Fibroblast of skin of right biceps (primary cell): Measurements from ENCODE around the gene FOXD4L1.
"Not testable (repeated sequence)": the region's sequence is repeated elsewhere in the genome, so short reads cannot be mapped to it uniquely, and the experiment has no call there.

Source experiments
- DNase-seq: peaks from one replicate; pipeline ENCODE4 v3.0.0-alpha.2; 2013

FOXD4L1 gene

DNA sequence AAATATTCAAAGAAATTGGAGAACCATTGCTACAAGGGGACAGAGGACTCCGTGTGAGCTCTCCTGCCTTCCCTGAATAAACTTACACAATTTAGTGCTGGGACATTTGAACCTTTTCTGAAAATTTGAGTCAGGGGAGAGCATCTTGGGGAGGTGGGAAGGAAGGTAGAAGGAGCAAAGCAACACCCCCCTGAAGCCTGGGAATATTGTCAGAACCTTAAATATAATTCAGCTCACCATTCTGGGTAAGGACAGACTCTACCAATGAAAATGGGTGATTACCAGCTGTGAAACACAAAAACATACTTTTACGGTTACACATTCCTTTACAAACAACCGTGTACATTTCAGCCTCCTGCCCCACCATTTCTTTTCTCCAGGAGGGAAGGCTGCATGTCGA lies at the start of gene FOXD4L1:
FOXD4L1 (plus strand) TSS at position 301 of the 400 bp plus-strand sequence. CDS start 592 bp downstream, outside the sequence.
- not testable (repeated sequence) for DNase-seq

DNA sequence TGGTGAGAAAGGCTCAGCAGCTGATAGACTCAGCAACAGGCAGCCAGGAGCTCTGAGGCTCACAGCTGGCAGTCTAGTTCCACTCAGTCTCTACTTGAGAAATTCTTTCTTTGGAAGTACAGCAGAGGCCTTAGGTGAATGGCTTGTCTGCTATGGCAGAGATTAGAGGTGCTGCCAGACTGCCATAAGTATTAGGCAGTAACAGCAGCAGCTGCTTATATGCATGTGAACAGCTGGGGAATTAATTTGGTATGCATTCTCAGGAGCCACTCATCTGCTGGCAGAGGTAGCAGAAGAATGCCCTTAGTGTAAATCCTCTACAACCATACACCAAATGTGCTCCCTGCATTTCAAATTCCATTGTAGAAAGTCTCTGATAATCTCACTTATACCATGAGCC lies 32.7 kb upstream of the FOXD4L1 start:
- not testable (repeated sequence) for DNase-seq

DNA sequence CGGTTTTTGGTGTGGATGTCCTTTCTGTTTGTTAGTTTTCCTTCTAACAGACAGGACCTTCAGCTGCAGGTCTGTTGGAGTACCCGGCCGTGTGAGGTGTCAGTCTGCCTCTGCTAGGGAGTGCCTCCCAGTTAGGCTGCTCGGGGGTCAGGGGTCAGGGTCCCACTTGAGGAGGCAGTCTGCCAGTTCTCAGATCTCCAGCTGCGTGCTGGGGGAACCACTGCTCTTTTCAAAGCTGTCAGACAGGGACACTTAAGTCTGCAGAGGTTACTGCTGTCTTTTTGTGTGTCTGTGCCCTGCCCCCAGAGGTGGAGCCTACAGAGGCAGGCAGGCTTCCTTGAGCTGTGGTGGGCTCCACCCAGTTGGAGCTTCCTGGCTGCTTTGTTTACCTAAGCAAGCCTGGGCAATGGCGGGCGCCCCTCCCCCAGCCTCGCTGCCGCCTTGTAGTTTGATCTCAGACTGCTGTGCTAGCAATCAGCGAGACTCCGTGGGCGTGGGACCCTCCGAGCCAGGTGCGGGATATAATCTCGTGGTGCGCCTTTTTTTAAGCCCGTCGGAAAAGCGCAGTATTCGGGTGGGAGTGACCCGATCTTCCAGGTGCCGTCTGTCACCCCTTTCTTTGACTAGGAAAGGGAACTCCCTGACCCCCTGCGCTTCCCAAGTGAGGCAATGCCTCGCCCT lies 21.6 kb upstream of the FOXD4L1 start:
- DNase-seq: not testable (repeated sequence)

DNA sequence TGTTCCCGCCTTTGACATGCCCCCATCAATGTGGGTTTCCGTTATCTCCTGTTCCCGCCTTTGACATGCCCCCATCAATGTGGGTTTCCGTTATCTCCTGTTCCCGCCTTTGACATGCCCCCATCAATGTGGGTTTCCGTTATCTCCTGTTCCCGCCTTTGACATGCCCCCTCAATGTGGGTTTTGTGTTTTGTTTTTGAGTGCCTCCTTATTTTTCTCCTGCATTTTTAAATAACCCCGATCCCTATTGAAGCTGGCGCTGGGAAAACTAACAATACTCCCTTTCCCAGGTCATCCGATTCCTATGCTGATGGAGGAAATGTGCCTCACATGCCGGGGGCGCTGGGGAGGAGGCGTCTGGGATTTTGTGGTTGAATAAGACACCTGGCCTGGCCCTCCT lies 1.9 kb upstream of the FOXD4L1 start:
- DNase-seq: not testable (repeated sequence)

DNA sequence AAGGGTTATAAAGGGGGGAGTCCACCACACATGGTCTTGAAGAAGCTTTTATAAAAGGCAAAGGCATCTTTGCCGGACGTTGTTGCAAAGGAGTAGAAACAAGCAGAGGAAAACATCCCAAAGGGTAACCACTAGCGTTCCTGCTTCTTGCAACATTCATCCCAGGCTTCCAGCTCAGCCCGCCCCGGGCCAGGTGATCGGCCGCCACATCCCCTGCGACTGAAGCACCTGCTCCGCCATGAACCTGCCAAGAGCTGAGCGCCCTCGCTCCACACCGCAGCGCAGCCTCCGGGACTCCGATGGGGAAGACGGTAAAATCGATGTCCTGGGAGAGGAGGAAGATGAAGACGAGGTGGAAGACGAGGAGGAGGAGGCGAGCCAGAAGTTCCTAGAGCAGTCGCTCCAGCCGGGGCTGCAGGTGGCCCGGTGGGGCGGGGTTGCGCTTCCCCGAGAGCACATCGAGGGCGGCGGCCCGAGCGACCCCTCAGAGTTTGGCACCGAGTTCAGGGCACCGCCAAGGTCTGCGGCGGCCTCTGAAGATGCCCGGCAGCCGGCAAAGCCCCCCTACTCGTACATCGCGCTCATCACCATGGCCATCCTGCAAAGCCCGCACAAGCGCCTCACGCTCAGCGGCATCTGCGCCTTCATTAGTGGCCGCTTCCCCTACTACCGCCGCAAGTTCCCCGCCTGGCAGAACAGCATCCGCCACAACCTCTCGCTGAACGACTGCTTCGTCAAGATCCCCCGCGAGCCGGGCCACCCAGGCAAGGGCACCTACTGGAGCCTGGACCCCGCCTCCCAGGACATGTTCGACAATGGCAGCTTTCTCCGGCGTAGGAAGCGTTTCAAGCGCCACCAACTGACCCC lies 787 bp downstream of the FOXD4L1 start:
- DNase-seq: not testable (repeated sequence)

DNA sequence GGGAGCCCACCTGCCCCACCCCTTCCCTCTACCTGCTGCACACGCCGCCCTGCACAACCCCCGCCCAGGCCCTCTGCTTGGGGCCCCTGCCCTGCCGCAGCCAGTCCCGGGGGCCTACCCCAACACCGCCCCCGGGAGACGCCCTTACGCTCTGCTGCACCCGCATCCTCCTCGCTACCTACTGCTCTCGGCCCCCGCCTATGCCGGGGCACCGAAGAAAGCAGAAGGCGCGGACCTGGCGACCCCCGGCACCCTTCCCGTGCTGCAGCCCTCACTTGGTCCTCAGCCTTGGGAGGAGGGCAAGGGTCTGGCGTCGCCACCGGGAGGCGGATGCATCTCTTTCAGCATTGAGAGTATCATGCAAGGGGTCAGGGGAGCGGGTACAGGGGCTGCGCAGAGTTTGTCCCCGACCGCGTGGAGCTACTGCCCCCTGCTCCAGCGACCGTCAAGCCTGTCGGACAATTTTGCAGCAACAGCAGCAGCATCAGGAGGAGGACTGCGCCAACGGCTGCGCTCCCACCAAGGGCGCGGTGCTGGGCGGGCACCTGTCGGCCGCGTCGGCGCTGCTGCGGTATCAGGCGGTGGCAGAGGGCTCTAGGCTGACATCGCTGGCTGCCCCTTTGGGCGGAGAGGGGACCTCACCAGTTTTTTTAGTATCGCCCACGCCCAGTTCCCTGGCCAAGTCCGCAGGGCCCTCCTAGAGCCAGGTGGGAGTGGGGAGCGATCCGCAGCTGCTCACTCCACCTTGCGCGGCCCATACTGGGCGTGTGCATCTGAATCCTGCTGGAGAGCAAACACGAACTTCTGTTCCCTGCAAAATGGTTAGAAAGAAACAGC lies 1.6 kb downstream of the FOXD4L1 start:
- DNase-seq: not testable (repeated sequence)

DNA sequence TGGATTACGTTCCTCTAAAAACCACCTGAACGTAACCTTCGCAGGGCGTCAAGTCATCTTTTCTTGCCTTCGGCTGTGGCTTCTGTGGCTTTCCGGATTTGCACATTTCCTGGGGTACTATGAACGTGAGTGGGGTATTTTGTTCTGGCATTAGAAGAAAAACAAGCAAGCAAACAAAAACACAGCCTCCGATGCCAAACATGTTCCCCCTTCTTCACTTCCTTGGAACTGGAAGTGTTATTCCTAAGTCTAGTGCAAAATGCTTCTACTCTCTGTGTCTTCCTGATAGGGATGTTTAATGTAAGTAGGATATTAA lies 2.2 kb downstream of the FOXD4L1 start:
- DNase-seq: not testable (repeated sequence)

DNA sequence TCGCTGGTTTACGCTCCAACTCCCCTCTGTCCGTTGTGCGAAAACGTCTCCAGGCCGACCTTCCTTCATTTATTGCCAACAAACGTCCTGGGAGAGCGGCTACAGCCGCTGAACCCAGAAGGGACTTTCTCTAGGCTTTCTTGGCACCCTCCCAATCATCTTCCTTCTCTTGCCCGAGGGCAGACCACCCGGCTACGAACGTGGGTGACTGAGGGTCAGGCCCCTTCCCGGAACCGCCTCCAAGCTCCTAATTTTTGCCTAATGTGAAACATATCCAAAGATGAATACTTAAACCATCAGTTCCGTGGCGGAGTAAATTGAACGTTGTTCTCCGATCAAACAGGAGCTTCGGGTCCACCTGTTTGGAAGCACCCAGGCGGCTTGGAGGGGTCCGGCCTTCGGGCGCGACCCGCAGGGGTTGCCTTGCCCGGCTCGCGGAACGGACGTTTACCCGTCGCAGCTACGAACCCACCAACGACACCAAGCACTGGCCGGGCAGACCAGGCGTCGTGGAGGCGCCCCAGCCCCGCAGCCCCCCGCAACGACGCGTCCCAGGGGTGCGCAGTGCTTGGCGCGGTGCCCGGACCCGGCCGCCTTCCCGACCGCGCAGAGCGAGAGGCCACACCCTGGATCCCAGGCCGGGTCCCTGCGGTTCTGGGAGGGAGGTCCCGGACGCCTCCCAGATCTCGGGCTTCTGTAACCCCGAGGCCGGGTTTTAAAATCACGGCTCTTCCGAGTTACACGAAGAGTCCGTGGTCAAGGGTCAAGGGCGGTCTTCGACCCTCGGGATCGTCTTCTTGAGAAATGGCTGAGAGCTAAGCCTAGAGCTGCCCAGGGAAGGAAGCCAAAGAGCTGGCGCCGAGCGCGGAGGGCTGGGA lies 4.0 kb downstream of the FOXD4L1 start:
- not testable (repeated sequence) for DNase-seq

DNA sequence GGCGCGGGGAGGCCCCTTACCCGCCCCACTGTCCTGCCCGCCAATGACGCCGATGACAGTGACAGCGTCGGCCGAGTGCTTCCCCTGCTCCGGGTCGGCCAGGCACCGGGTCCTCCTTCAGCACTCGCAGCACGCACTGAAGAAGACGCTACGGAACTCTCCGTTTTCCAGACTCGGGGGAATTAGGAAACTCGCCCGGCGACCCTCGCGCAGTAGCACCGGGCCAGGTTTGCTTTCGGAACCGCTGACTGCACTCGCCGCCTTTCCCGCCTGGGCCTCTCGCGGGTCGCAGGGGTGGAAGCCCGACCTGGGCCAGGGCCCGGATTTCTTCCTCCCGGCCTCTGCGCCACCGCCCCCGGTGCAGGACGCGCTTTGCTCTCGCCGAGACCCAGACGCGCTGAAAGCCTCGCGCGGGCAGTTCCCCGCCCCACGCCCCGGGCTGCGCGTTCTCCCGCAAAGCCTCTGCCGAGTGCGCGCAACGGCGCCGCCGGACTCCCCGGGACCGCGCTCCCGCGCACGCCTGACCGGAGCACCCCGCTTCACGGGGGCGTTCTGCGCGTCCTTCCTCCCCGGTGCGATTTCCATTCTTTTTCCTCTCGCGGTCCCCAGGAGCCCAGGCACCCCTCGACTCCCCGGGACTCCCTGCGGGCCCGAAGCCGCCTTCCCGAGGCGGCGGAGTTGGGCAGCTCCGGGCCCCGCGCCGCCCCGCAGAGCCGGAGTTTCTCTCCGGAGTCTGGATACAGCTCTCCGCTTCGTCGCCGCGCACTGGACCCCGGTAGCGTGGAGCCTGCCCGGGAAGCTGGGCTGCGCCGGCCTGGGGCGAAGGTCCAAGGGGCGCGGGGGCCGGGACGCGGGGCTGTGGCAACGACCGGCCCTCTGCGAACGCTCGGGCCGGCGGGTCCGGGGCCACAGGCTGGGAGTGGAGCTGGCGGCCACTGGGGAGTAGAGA lies 4.9 kb downstream of the FOXD4L1 start:
- DNase-seq: not testable (repeated sequence)

DNA sequence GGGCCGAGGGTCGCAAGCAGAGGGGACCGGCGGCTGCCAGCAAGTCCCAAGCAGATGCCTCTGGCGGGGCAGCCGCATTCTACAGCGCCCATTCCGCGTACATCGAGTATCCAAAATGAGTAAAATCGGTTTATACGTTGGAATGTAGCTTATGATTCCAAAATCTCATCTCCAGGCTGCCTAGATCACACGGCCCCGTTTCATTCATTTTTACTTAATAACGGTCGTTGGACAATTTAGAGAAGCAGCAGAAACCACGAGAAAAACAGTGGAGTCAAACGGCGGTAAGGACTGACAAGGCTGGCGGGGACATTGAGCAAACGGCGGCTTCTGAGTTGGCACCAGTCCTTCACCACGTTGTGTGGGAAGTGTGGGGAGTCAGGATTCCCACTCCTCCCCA lies 5.6 kb downstream of the FOXD4L1 start:
- not testable (repeated sequence) for DNase-seq

DNA sequence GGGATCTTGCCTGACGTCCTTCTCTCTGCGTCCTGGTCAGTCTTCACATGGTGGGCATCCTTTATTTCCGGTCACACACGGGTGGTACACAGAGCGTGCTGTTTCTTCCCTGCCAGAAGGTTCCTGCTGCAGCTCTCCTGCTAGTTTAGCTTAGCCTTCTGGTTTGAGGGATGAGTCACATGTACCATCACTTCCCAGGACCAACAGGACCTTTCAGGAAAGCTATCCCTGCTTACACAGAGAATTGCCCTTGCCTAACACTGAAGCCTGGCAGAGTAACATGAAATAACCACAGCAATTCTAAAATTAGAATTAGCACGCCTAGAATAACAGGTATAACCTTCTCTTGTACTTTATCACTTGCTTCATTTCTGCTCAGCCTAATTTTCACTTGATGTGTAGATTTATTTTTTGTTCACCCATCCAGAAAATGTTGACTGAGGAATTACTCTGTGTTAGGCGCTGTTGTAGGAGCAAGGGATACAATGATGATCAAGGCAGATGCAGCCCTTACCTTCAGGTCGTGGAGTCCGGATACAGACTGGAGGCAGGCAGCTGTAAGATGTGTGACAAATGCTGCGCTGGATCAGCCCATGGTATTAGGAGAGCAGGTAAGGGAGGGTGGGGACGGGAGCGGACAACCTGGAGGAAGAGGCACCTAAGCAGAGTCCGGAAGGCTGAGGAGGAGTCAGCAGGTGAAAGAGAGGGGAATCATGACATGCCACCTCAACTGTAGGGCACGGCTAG lies 9.1 kb downstream of the FOXD4L1 start:
- not testable (repeated sequence) for DNase-seq

DNA sequence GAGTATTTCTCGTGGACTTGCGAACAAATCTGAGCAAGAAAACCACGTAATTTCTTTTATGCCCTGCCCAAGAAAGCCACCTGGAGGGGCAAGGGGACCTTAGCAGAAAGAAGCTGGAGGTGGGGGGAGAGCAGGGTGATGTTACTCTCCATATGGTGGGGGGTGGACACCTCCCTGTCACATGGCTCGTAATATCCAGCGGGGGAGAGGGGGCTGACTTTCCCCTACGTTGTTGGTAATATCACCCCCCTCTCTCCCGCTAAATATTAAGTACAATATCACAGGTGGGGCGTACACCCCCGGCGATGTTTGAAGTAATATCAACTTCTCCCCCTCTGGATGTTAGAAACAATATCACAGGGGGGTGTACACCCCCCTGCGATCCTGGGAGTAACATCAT lies 9.7 kb downstream of the FOXD4L1 start:
- not testable (repeated sequence) for DNase-seq

DNA sequence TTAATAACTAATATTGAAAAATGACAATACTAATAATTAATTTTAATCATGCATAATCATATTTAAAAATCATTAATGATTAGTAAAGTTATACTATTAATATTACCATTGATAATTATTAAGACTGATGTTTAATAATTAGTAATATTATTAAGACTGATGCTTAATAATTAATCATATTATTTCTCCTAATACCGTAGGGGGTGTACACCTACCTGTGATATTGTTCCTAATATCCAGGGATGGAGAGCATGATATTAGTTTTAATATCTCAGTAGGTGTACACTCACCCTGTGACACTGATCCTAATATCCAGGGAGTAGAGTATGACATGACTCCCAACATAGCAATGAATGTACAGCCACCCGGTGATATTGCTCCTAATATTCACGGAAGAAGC lies 12.4 kb downstream of the FOXD4L1 start:
- not testable (repeated sequence) for DNase-seq

DNA sequence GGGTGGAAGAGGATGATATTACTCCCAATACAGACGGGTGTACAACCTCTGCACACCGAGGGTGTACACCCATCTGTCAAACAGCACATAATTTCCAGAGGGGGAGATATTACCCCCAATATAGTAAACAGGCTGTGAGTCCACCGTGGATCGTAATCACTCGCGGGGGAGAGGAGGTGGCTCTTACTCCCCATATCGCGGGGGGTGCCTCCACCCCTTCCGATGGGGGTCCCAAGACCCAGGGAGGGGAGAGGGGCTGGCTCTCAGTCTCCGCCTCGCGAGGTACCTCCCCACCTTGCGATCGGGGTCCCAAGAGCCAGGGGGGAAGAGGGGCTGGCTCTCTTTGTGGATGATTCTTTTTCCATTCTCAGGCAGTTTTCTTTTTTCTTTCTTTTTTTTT lies 13.4 kb downstream of the FOXD4L1 start:
- not testable (repeated sequence) for DNase-seq

DNA sequence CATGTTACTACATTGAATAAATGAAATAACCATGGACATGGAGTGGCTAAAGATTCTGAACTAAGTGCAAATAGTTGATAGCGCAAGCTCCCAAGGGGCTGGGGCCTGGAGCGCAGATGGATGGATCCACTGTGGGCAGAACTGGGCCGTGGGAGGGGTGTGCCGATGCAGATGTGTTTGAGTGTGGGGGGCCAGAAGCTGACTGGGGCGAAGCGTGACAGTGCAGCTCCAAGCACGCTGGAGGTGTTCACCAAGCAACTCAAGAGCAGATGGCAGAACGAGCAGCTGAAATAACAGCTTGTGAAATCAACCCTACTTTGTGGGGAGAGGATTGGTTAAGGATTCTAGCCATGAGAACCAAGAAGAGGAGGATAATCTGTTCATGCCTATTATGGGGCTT lies 17.0 kb downstream of the FOXD4L1 start:
- DNase-seq: not testable (repeated sequence)

DNA sequence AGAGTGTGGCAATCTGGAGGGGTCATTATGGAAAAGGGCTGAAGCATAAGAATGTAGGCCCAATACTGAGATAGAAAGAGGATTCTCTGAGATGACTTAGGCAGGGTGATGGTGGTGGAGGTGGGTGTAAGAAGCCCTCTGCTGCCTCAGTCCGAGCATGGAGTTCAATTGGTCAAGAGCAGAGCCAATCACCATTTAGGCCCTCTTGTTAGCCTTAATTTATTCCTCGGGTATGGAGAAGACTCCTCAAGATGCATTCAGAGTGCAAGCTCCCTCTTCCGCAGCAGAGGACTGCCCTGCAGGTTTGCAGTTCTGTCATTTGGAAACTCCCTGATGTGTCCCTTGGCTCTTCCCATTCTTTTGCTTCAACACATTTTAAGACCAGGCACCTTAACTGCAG lies 17.5 kb downstream of the FOXD4L1 start:
- not testable (repeated sequence) for DNase-seq

DNA sequence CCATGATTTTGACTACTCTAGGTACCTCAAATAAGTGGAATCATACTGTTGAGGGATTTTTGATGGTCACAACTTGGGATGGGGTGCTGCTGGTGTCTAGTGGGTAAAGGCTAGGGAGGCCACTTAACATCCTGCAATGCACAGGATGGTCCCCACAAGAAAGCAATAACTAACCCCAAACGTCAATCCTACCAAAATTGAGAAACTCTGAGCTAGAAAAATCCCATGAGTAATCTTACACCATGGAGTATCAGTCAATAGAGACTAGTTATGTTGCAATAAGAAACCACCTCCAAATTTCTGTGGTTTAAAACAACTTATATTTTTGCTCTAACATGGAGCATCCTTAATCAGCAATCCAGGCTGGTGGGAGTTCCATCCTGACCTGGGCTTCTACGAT lies 18.6 kb downstream of the FOXD4L1 start:
- DNase-seq: not testable (repeated sequence)

DNA sequence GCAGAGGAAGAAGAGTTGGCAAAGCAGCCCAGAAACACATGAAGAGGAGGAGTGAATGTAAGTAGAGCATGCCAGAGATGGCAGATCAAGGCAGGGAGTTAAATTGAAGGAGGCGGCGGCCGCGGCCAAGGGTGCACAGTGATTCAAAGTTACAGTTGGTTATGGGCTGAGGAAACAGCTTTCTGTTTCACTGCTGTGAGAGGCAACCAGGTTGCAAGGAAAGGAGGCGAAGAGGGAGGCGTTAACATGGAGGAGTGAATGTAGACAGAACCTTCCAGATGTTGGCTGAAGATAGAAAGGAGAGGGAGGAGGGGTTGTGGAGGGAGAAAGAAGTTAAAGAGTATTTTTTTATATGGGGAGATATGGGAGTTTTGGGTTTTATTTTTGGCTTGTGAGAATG lies 22.4 kb downstream of the FOXD4L1 start:
- not testable (repeated sequence) for DNase-seq

DNA sequence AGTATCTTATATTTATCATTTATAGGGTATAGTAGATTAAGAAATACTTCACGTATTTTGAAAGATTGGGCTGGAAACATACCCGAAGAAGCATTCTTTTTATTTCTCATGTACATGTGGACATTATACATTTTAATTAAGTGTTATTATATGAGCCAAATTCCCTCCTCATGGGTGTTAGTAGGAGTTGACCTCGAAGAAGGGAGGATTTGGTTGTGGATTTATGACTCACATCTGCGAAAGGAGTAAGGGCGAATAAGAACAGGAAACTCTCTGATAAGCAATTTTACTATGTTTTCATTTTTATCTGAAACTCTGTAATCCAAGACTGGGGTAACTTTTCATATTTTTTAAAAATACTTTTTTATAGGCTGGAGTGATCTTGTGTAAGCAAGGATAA lies 23.0 kb downstream of the FOXD4L1 start:
- DNase-seq: not testable (repeated sequence)

DNA sequence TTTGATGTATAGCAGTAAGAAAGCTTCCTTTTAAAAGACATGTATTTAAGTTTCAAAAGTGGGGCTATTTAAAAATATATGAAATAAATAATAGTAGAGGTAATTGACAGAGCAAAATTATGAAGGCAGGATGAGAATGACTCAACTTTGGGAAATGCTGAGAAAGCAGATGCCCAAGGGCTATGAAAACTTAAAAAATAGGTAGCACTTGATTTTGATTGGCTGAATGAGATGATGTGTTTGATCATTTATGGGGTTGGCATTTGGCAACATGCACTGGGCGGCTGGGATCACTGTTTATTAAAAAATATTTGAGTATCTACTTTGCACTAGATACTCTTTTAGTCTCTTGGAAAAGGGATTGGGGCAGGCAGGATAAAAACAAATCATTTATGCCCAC lies 26.5 kb downstream of the FOXD4L1 start:
- DNase-seq: not testable (repeated sequence)
